Germinal center (tissue), 1 donor: ENCODE data around the gene ZC3H15.

ENCODE experiments used
- DNase-seq: peaks from one replicate; pipeline ENCODE4 v3.0.0; 2012; ENCODE audit warnings: mixed read lengths, low spot score

The ZC3H15 gene

GRCh38 chr2:186543561-186544131, 57.6 kb downstream of the ZC3H15 start:
- DNase-seq, result no peak

- no peak for DNase-seq
Observed at GRCh38 chr2:186544255-186544675, 58.2 kb downstream of the ZC3H15 start.

- DNase-seq, result no peak
Observed at GRCh38 chr2:186546846-186547245, 60.8 kb downstream of the ZC3H15 start.

GRCh38 chr2:186551323-186552050, 65.4 kb downstream of the ZC3H15 start:
- no peak for DNase-seq

GRCh38 chr2:186554429-186554828, 68.4 kb downstream of the ZC3H15 start:
- DNase-seq, result no peak

- DNase-seq, result no peak
Observed at GRCh38 chr2:186554850-186555671, 69.0 kb downstream of the ZC3H15 start.

- no peak for DNase-seq
Observed at GRCh38 chr2:186558512-186559276, 72.6 kb downstream of the ZC3H15 start.
